ENCODE measurements around the gene PLD5. TPM values are rescaled to one million over a fixed set of nuclear protein-coding genes. Genes with fewer than 3 reads are reported as not detected.

Gene PLD5
- total RNA-seq, 1 experiment from 2014 or later, result not detected

DNA sequence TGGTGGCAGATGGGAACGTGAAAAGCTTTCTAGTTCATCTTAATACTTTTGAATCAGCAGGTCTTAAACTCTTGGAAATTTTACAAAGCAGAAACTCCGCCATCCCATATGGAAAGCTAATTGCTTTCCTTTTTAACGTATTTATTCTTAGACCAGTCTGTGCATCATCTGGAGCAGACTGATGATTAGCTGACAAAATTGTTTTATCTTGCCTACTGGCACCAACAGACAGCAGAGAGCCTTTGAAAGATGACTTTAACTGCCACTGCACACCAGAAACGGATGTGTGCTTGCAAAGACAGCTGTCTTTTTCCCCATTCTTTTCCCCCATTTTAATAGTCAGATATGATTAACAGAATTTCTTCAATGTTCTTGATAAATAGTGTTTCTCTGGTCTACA lies 97.0 kb downstream of the PLD5 start:
- H3F3A ChIP-seq (ENCODE audit: low read length, unreplicated experiment), result no peaks in the 10 kb centered on the region
- intact Hi-C loops (cut with micrococcal nuclease), result no loop called here
- peaks cover 9% of the 10 kb centered on the region; the same call in 1 of the 2 replicates for H3K27me3 ChIP-seq (ENCODE audit: low read length)
- H3K79me2 ChIP-seq (ENCODE audit: low read length), result no peaks in the 10 kb centered on the region
- TF ChIP-seq EZH2 (IDR thresholded peaks at IDR 0.05; ENCODE audit: low read length, unreplicated experiment), result no peak
- TF ChIP-seq EZH2phosphoT487 (IDR thresholded peaks at IDR 0.05; ENCODE audit: borderline replicate concordance, low read length), result no peak
- no peak for TF ChIP-seq CTCF (conservative IDR thresholded peaks at IDR 0.05; ENCODE audit: low read depth, low read length)
- DNase-seq (no peak), ATAC-seq (no peak)
- H3K4me2 ChIP-seq (ENCODE audit: low read length), result no peak overlapping the region
- no peak overlapping the region for H2AFZ ChIP-seq (ENCODE audit: low read length)
- BruUV-seq (replicated peaks), result no TSS peak
- H3K36me3 ChIP-seq (ENCODE audit: low read depth, low read length), result no peaks in the 10 kb centered on the region
- H3K27ac ChIP-seq (ENCODE audit: low read length), result no peak overlapping the region
- H4K20me1 ChIP-seq (ENCODE audit: low read length), result no peaks in the 10 kb centered on the region
- H3K4me3 ChIP-seq (ENCODE audit: low read length), result no peak overlapping the region
- no peaks in the 10 kb centered on the region for H3K9me2 ChIP-seq (replicated peaks; ENCODE audit: low read length)
- ChIA-PET POLR2A (ENCODE audit: unreplicated experiment) (no interaction called here), CTCF (no interaction called here)
- no peaks in the 10 kb centered on the region for H3K4me1 ChIP-seq (ENCODE audit: insufficient read depth, low read length)
- H3K9me3 ChIP-seq (ENCODE audit: low read length), result no peaks in the 10 kb centered on the region
- no peak overlapping the region for H3K9ac ChIP-seq (ENCODE audit: low read length)

DNA sequence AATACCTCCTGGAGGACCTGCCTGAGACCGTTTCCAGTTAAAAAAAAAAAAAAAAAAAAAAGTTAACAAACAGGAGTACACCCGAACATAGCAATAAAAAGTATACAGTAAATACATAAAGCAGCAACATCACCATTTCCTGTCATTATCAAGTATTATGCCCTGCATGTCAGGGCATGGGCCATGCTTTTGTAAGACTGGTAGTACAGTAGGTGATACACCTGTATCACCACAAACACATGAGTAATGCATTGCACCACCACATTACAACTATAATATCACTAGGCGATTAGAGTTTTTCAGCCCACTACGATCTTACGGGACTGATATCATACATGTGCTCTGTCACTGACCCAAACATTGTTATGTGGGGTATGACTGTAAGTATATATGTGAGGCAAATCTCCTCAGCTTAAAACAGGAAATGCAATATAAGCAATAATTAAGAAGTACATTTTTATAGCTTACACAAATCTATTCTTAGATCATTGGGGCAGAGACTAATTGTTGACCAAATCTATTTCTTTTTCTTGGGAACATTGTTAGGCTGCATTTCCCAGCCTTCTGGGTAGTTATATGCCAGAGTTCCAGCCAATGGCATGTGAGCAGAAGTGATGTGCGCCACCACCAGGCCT lies 98.1 kb downstream of the PLD5 start:
- H3K27ac ChIP-seq (ENCODE audit: low read length), result no peak overlapping the region
- no peak for ATAC-seq

More for the DNA sequence above, 98.1 kb downstream of the PLD5 start:
- Histone ChIP-seq H3K4me3 (ENCODE audit: low read length) (no peak overlapping the region), H3K9me3 (ENCODE audit: low read length) (no peaks in the 10 kb centered on the region), H3K9ac (ENCODE audit: low read length) (no peak overlapping the region), H3K79me2 (ENCODE audit: low read length) (no peaks in the 10 kb centered on the region), H3K27me3 (ENCODE audit: low read length) (peaks cover 9% of the 10 kb centered on the region; the same call in 1 of the 2 replicates), H4K20me1 (ENCODE audit: low read length) (no peaks in the 10 kb centered on the region), H3F3A (ENCODE audit: low read length, unreplicated experiment) (no peaks in the 10 kb centered on the region), H3K4me2 (ENCODE audit: low read length) (no peak overlapping the region), H3K9me2 (replicated peaks; ENCODE audit: low read length) (no peaks in the 10 kb centered on the region), H3K4me1 (ENCODE audit: insufficient read depth, low read length) (no peaks in the 10 kb centered on the region), H2AFZ (ENCODE audit: low read length) (no peak overlapping the region), H3K36me3 (ENCODE audit: low read depth, low read length) (no peaks in the 10 kb centered on the region)
- TF ChIP-seq CTCF (conservative IDR thresholded peaks at IDR 0.05; ENCODE audit: low read depth, low read length) (peak; percentile 42), EZH2phosphoT487 (IDR thresholded peaks at IDR 0.05; ENCODE audit: borderline replicate concordance, low read length) (no peak), EZH2 (IDR thresholded peaks at IDR 0.05; ENCODE audit: low read length, unreplicated experiment) (no peak)
- intact Hi-C loops (cut with micrococcal nuclease), result no loop called here
- no peak for DNase-seq
- ChIA-PET CTCF (no interaction called here), POLR2A (ENCODE audit: unreplicated experiment) (no interaction called here)
- no TSS peak for BruUV-seq (replicated peaks)

All from PC-3 (cell line).